GM18502 (cell line): ENCODE measurements around the gene HAVCR1.
"Not testable (repeated sequence)": the region's sequence is repeated elsewhere in the genome, so short reads cannot be mapped to it uniquely, and the experiment has no call there.

Experiments
- ATAC-seq: cut with Tn5 transposase; IDR thresholded peaks from one replicate; pipeline ENCODE4 v1.9.1; 2021; ENCODE audit warnings: mild to moderate bottlenecking; ENCODE audit not compliant: unreplicated experiment, poor library complexity

HAVCR1 gene

GRCh38 chr5:157059093-157059539 is at the start of gene HAVCR1:
Gene HAVCR1, minus strand, starts transcription at chr5:157059116. Its CDS starts 1,173 bp downstream, at chr5:157057943.
- no peak for ATAC-seq

GRCh38 chr5:157107508-157107907 is 48.6 kb upstream of the HAVCR1 start:
- no peak for ATAC-seq

- no peak for ATAC-seq
Observed at GRCh38 chr5:157106630-157107461, 47.9 kb upstream of the HAVCR1 start.

GRCh38 chr5:157100140-157100679 is 41.3 kb upstream of the HAVCR1 start:
- peak; percentile 55 for ATAC-seq

GRCh38 chr5:157088342-157088990 is 29.6 kb upstream of the HAVCR1 start:
- ATAC-seq = peak; percentile 87

- no peak for ATAC-seq
Observed at GRCh38 chr5:157086751-157087359, 27.9 kb upstream of the HAVCR1 start.

- no peak for ATAC-seq
Observed at GRCh38 chr5:157085930-157086329, 27.0 kb upstream of the HAVCR1 start.

GRCh38 chr5:157080286-157080685 is 21.4 kb upstream of the HAVCR1 start:
- ATAC-seq = no peak

- peak; percentile 38 for ATAC-seq
Observed at GRCh38 chr5:157076558-157076957, 17.6 kb upstream of the HAVCR1 start.

GRCh38 chr5:157072508-157072907 is 13.6 kb upstream of the HAVCR1 start:
- ATAC-seq = no peak

- no peak for ATAC-seq
Observed at GRCh38 chr5:157069949-157070348, 11.0 kb upstream of the HAVCR1 start.

- ATAC-seq = no peak
Observed at GRCh38 chr5:157068785-157069184, 9.9 kb upstream of the HAVCR1 start.

- ATAC-seq = no peak
Observed at GRCh38 chr5:157068339-157068738, 9.4 kb upstream of the HAVCR1 start.

GRCh38 chr5:157067005-157067404 is 8.1 kb upstream of the HAVCR1 start:
- no peak for ATAC-seq

- ATAC-seq = no peak
Observed at GRCh38 chr5:157066080-157066479, 7.2 kb upstream of the HAVCR1 start.

- no peak for ATAC-seq
Observed at GRCh38 chr5:157063776-157064430, 5.0 kb upstream of the HAVCR1 start.

- no peak for ATAC-seq
Observed at GRCh38 chr5:157059891-157060290, 975 bp upstream of the HAVCR1 start.

- no peak for ATAC-seq
Observed at GRCh38 chr5:157057459-157058370, 1.2 kb downstream of the HAVCR1 start.

- not testable (repeated sequence) for ATAC-seq
Observed at GRCh38 chr5:157056848-157057247, 2.1 kb downstream of the HAVCR1 start.
